Measurements from ENCODE around the gene CDK8. TPM values are rescaled to one million over a fixed set of nuclear protein-coding genes. Genes with fewer than 3 reads are reported as not detected.

Gene CDK8
- total and polyA plus RNA-seq, 2 experiments from 2014 or later = 13.6 to 24.0 TPM

- Histone ChIP-seq H3K9me2 (ENCODE audit: insufficient read depth) (no peaks in the 10 kb centered on the region), H3K27me3 (ENCODE audit: insufficient read depth) (no peaks in the 10 kb centered on the region), H3K27ac (ENCODE audit: low read depth) (no peak overlapping the region), H3K79me2 (replicated peaks; ENCODE audit: insufficient read depth) (peaks cover 77% of the 10 kb centered on the region), H3K4me2 (peak overlapping the region; percentile 7; the same call in 1 of the 2 replicates), H3F3A (replicated peaks; ENCODE audit: low read depth) (no peaks in the 10 kb centered on the region), H3K4me3 (no peak overlapping the region), H3K36me3 (ENCODE audit: insufficient read depth) (no peaks in the 10 kb centered on the region), H3K4me1 (ENCODE audit: insufficient read depth) (peaks cover 16% of the 10 kb centered on the region), H4K20me1 (replicated peaks; ENCODE audit: insufficient read depth) (peaks cover 24% of the 10 kb centered on the region), H2AFZ (no peak overlapping the region)
- Mint-ChIP-seq H3K27me3 (ENCODE audit: insufficient read depth, low read depth, poor library complexity) (no peaks in the 10 kb centered on the region), H3K9me3 (no peaks in the 10 kb centered on the region), H3K36me3 (ENCODE audit: low read depth) (no peaks in the 10 kb centered on the region), H3K27ac (no peak overlapping the region), H3K4me1 (peaks cover 25% of the 10 kb centered on the region), H3K4me3 (no peak overlapping the region)
- ATAC-seq (no peak), DNase-seq (ENCODE audit: low spot score) (no peak)
- no peak for TF ChIP-seq POLR2AphosphoS5 (IDR thresholded peaks at IDR 0.05; ENCODE audit: low read depth)
- TF ChIP-seq CTCF (conservative IDR thresholded peaks at IDR 0.05; ENCODE audit: low read depth in 2 of 2) = no peak
- no peak for TF ChIP-seq ZNF331 (CRISPR knock-in tag; IDR thresholded peaks at IDR 0.05; ENCODE audit: low read depth)
- no peak for TF ChIP-seq JUNB (IDR thresholded peaks at IDR 0.05; ENCODE audit: unreplicated experiment)
- TF ChIP-seq NANOG (IDR thresholded peaks at IDR 0.05; ENCODE audit: borderline replicate concordance) = no peak
- no peak for TF ChIP-seq STAT1 (IDR thresholded peaks at IDR 0.05; ENCODE audit: unreplicated experiment)
- no peak for TF ChIP-seq ZNF462 (CRISPR knock-in tag; IDR thresholded peaks at IDR 0.05)
- no peak for TF ChIP-seq REST (IDR thresholded peaks at IDR 0.05; ENCODE audit: unreplicated experiment)
- TF ChIP-seq ETS1 (IDR thresholded peaks at IDR 0.05) = no peak
- TF ChIP-seq ZNF114 (CRISPR knock-in tag; IDR thresholded peaks at IDR 0.05) = no peak
- TF ChIP-seq EZH2 (IDR thresholded peaks at IDR 0.05; ENCODE audit: low read depth, unreplicated experiment) = no peak
- TF ChIP-seq CREB1 (CRISPR knock-in tag; IDR thresholded peaks at IDR 0.05; ENCODE audit: low read depth) = no peak
- no peak for TF ChIP-seq EZH2phosphoT487 (IDR thresholded peaks at IDR 0.05; ENCODE audit: unreplicated experiment)
These were observed 66.8 kb downstream of the CDK8 start for GRCh38 chr13:26320766-26321165.

Measured in GM23338 (cell line).